Cerebellar nuclear complex (tissue), 1 donor: ENCODE results near the gene SLC26A9.

Experiments
- DNase-seq, 2 experiments: peaks; one replicate each; lab custom pipeline; 2025; lab: John Stamatoyannopoulos, UW

SLC26A9 gene

GRCh38 chr1:205947024-205947423, 3.8 kb upstream of the SLC26A9 start:
- DNase-seq: no peak

- no peak for DNase-seq
These were observed 1.8 kb upstream of the SLC26A9 start for GRCh38 chr1:205945069-205945468.

DNA sequence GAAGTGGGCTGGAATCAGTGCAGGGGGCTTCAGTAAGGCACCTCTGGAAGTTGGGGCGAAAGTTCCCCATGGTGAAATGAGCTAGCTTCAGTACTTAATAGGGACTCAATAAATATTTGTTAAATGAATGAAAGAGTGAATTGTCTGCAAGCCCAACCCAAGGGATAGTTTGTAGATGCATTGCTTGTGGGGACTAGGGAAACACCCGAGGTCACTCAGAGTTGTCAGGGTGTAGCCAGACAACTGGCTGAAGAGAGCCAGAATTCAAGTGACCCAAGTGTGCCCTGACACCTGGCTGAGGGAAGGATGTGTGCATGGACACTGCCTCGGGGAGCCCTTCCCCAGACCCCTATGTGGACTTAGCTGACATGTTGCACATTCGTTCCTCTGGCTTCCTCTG, 1.3 kb upstream of the SLC26A9 start:
- no peak for DNase-seq

DNA sequence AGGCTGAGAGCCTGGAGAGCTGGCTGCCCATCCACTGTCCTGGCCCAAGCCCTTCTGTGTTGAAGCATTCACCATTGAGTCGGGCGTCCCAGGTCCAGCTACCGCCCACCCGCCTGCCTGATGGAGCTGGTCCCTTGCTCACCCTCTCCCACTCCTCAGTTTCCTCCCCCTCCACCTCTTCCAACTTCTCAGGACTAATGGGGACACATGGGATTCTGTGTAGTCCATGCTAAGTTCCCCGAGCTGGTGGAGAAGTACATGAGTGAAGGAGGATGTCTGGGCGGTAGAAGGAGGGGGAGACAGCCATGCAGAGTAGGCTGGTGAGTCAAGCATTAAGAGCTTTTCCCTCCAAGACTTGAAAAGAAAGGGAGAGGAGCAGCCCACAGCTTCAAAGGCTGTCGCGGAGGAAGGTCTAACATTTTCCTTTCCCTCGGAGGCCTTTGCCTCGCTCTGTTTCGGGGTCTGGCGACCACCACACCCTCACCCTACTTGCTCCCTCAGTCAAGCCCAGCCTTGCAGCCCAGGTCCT, 561 bp downstream of the SLC26A9 start:
- DNase-seq: no peak

GRCh38 chr1:205940710-205941109, 2.5 kb downstream of the SLC26A9 start:
- DNase-seq: no peak

DNA sequence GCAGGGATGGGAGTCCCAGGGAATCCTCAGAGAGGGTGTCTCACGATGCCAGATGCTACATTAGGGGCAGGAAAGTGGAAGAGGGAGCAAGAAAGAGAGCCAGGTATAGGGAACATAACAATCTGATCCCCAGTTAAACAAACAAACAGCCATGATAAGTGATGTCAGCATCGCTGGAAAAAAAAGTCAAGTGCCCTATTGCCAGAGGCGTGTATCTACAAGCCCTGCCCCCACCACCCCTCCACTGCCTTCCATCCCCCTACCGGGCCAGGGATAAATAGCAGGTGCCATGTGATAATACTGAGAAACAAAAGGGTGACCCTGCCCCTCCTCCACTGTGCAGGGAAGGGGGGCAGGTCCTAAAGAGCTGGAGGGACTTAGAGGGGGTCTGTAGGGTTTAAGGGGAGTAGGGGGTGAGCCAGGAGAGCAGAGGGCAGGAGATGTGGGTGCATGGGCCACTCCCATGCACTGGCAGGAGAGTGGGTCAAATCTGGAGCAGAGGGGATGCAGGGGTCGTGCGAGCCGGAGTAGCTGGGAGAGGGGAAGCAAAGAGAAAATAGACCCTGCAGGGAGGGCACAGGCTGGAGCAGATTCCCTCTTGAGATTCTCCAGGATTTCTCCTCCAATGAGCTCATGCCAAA, 3.4 kb downstream of the SLC26A9 start:
- DNase-seq: no peak

DNA sequence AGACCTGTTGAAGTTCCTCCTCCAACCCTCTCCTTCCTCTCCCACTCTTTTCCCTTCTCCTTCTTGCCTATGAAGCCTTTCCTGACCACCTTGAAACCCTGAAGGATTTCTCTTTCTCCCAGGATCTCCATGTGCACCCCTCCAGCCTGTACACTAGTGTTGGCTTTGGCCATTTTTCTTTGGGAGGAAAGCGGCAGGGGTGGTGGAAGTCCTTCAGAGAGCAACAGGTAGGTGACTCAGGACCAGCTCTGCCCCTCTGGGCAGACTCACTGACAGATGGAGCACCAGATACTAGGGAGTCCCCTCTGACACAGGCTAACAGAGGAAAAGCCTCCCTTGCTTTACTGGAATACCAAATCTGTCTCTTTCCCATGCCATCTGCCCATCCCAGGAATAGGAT, 4.6 kb downstream of the SLC26A9 start:
- no peak for DNase-seq

DNA sequence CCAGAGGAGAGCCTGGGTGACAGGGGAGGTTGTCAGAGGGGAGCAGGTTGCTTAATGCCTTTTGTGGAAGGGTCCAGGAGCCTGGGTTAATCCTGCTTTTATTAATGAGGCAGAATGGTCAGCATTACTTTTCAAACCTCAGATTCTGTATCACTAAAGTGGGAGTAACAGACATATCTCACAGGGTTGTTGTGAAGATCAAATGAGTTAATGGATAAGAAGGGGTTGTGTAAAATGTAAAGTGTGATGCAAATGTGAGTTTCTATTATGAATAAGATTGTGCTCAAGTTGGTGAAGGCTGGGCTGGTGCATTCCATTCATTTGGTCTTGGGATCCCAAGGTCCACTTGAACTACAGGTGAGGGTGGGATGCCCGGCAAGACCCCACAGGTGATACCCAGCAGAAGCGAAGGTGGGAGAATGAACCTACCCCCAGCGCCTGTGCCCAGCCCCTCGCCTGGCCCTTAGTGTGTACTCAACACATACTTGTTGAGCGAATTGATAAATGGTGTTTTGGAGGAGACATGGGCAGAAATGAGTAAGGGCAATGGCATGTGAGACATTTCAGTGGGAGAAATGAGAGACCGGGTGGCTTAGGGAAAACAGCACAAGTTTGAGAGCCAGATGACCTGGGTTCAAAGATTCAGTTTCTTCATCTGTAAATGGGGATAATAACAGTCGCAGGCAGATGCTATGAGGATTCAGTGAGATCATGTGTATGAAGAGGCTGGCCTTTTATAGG, 6.2 kb downstream of the SLC26A9 start:
- DNase-seq: no peak

DNA sequence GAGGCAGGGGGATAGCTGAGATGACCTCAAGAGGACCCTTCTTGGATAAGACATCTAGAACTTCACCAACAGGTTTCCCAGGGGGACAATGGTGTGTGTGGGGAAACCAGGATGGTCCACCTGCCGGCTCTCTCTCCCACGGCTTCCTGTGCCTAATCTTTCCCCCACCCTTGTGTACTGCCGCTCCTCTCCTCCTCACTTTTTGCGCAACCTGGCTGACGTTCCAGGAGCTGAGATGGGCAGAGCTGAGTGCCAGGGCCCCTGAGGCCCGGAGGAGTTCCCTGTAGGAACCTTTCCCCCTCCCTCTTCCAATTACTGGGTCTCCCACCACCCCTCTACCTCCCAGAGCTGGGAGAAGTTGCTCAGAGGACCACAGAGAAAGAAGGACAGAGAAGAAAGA, 6.9 kb downstream of the SLC26A9 start:
- DNase-seq: no peak

DNA sequence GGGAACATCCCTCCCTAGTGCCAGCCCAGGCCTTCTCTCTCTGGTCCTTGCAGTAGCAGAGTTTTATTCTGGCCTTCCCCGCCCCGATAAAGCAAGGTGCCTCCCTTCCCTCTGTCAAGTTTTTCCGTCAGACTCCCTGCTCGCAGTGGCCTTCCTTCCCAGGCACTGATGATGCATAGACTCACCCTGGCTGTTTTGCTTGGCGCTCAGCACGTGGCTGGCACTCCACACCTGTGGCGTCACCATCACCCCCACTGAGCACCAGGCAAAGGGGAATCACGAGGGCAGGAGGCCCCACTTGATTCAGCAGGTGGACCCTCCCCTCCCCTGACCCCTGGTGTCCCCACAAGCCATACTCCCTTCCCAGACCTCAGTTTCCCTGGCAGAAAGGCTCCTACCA, 7.4 kb downstream of the SLC26A9 start:
- no peak for DNase-seq

DNA sequence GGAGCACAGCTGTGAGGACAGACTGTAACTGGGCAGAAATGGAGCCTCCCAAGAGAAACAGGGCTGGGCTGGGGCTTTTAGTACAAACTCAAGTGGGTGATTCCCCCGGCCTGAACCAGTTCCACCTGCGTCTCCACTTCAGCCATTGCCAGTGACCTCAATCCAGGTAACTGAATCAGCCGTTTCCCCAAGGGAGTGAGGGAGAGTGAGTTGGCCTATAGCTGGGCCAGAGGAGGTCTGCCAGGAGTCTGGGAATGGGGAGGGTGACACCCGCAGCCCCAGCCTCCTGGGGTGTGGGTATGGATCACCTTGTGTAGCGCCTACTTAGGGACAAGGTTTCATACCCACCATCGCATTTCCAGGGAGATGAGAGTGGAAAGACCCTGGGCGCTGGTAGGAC, 8.5 kb downstream of the SLC26A9 start:
- DNase-seq: no peak

GRCh38 chr1:205933671-205934618, 9.3 kb downstream of the SLC26A9 start:
- no peak for DNase-seq

GRCh38 chr1:205932776-205933175, 10.5 kb downstream of the SLC26A9 start:
- DNase-seq: no peak

DNA sequence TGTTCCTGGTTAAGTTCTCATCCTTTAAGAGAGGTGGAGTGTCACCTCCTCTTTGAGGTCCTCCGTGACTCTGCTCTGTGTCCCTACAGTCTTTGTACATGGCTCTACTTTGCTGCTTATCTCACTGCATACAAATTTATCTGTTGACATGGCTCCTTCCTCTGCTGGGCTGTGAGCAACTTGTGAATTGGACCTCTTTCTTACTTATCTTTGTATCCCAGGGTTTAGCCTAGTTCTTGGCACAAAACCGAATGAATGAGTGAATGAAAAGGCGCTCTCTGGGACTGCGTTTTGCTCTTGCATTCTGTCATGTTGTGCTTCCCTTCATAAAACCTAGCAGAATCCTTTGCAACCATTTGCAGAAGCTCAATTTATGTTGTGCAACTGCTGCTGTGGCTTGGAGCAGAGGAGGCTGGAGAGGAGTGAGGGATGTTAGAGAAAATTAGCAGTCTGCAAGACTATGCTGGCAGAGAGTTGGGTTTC, 12.4 kb downstream of the SLC26A9 start:
- DNase-seq: no peak

GRCh38 chr1:205930195-205930577, 13.1 kb downstream of the SLC26A9 start:
- no peak for DNase-seq

DNA sequence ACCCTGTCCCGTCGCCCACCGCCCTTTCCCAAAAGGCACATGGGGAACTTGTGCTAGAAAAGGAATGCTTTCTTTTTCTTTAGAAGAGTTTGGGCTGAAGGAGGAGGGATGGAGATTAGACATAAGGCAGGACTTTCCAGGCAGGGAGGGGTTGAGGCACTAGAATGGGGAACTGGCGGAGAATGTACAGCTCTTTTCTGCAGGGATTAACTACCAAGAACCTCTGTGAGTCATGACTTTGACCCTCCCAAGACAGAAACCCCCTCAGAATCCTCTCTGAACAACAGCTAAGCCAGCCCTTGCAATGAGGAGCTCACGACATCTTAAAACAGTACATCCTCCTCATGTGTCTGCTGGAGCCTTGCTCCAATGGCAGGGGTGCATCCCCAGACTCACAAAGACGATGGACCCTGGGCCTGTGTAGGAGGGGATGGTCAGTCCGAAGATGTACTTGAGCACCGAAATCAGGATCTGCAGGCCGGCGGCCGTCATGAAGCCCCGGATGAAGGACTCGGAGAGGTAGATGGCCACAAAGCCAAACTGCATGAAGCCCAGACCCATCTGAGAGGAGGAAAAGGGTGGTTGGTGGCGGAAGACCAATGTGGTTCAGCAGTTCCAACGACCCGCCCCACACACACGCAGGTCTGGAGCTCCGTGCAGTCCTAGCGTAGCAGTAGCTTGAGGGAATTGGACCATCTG, 13.6 kb downstream of the SLC26A9 start:
- no peak for DNase-seq

GRCh38 chr1:205928317-205928716, 14.9 kb downstream of the SLC26A9 start:
- no peak for DNase-seq

DNA sequence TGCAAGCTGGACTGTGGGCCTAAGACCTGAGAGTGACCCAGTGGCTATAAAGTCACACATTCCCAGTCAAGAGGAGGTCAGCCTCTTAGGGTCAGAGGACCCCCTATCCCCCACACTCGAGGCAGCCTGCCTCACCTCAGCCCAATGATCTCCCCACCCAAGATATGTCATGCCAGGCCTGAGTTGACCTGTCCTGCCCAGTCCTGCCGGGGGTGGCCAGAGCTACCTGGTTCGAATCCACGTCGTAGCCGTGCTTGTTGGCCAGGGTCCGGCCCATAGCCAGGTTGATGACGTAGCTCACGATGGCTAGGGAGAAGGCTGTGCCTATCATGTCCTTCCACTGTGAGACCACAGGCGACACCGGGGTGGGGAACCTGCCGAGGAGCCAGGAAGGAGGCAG, 15.6 kb downstream of the SLC26A9 start:
- no peak for DNase-seq

- no peak for DNase-seq
These were observed 16.0 kb downstream of the SLC26A9 start for GRCh38 chr1:205927247-205927646.

DNA sequence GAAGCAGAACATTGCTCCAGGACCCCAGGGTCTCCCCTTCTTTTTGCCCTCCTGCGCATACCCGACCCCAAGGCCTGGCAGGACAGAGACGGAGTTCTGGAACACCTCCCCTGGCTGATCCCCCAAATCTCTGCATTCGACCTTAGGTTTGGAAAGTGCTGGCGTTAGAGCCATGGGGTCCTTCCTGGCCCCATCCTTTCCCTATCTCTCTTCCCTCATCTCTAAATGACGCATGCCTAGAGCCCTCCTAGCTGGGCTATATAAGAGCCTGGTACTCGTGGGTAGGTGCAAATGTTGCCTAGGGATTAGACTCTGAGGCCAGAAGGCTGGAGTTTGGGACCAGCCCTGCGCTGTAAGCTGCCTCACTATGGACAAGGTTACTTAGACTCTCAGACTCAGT, 16.6 kb downstream of the SLC26A9 start:
- DNase-seq: no peak

DNA sequence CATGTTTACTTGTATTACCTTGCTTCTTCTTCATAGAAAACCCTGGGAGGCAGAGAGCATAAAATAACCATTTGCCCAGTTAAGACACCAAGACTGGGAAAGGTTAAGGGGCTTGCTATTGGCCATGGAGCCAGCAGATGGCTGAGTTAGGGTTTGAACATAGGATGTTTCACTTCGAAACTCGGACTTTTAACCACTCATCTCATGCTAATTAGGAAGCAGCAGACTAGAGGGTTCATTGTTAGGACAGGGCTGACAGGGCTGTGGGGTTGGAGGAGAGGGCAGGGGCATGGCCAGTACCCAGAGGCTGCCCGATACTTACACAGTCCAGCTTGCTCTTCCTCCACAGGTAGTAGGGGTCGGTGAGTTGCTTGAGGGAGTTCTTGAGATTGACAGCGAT, 17.0 kb downstream of the SLC26A9 start:
- DNase-seq: no peak

GRCh38 chr1:205925736-205926135, 17.5 kb downstream of the SLC26A9 start:
- DNase-seq: no peak
